IMR-90 (cell line): ENCODE data around the gene RABGAP1. TPM values are rescaled to one million over a fixed set of nuclear protein-coding genes. Genes with fewer than 3 reads are reported as not detected.
A peak's percentile ranks its signal among the peaks of the same experiment; 100 is the strongest.

Experiments used
- ATAC-seq: fragments of 200-7000 bp; cut with Tn5 transposase; 2 replicates; pipeline ENCODE4 v1.9.1; 2020; ENCODE audit warnings: low read depth, mild to moderate bottlenecking, moderate library complexity
- BruUV-seq: library from RNA; stranded (reverse); fragments of 400-500 nt; replicated peaks from 2 replicates; lab custom pipeline; 2021; lab: Mats Ljungman, UMichigan
- CTCF ChIA-PET: fragments of 300-600 bp; formaldehyde crosslinking; extraction: SDS; loops from one replicate; lab custom pipeline; 2021; ENCODE audit warnings: antibody characterized with exemption; lab: Yijun Ruan, JAX
- POLR2A ChIA-PET: fragments of 300-600 bp; sonication (Branson Sonifier 250); formaldehyde crosslinking; loops from one replicate; lab custom pipeline; 2022; ENCODE audit warnings: antibody characterized with exemption; ENCODE audit not compliant: unreplicated experiment; lab: Charles Lee
- DNase-seq: peaks from one replicate; pipeline ENCODE4 v3.0.0; 2013
- H2AFZ ChIP-seq: replicated peaks from 2 replicates; pipeline ENCODE3; 2013; ENCODE audit warnings: low read length, mild to moderate bottlenecking; ENCODE audit not compliant: poor library complexity
- H2AK5ac ChIP-seq: 2 replicates; pipeline ENCODE4 v1.6.1; 2013; ENCODE audit warnings: low read depth, low read length, inconsistent platforms
- H2AK9ac ChIP-seq: replicated peaks from 2 replicates; pipeline ENCODE3; 2013; ENCODE audit warnings: mild to moderate bottlenecking, low read depth, low read length, moderate library complexity; ENCODE audit not compliant: poor library complexity
- H2BK120ac ChIP-seq: 2 replicates; pipeline ENCODE4 v1.6.1; 2013; ENCODE audit warnings: low read depth, low read length, inconsistent platforms
- H2BK15ac ChIP-seq: 3 replicates; pipeline ENCODE4 v1.6.1; 2013; ENCODE audit warnings: low read depth, low read length, inconsistent platforms
- H2BK20ac ChIP-seq: 2 replicates; pipeline ENCODE4 v1.6.1; 2013; ENCODE audit warnings: low read depth, mild to moderate bottlenecking, inconsistent platforms, low read length, moderate library complexity
- H2BK5ac ChIP-seq: 2 replicates; pipeline ENCODE4 v1.6.1; 2013; ENCODE audit warnings: mild to moderate bottlenecking, low read depth, low read length, inconsistent platforms; ENCODE audit not compliant: poor library complexity, severe bottlenecking
- H3K14ac ChIP-seq: replicated peaks from 2 replicates; pipeline ENCODE4 v1.6.1; 2013; ENCODE audit warnings: low read depth, low read length, inconsistent platforms
- H3K18ac ChIP-seq: 2 replicates; pipeline ENCODE4 v1.6.1; 2013; ENCODE audit warnings: low read depth, low read length, control low read depth
- H3K23ac ChIP-seq: 2 replicates; pipeline ENCODE4 v1.6.1; 2013; ENCODE audit warnings: low read depth, low read length, inconsistent platforms
- H3K27ac ChIP-seq: 2 replicates; pipeline ENCODE4 v1.5.1; 2013; ENCODE audit warnings: mild to moderate bottlenecking, control low read depth, low read length; ENCODE audit not compliant: insufficient read depth
- H3K27me3 ChIP-seq: 2 replicates; pipeline ENCODE4 v1.6.1; 2013; ENCODE audit warnings: low read length; ENCODE audit not compliant: control insufficient read depth, insufficient read depth
- H3K36me3 ChIP-seq: 2 replicates; pipeline ENCODE4 v1.6.1; 2013; ENCODE audit warnings: low read length, mixed read lengths; ENCODE audit not compliant: control insufficient read depth, insufficient read depth
- H3K4ac ChIP-seq: 2 replicates; pipeline ENCODE4 v1.6.1; 2013; ENCODE audit warnings: low read depth, low read length, inconsistent platforms
- H3K4me1 ChIP-seq: 2 replicates; pipeline ENCODE4 v1.6.1; 2013; ENCODE audit warnings: low read length, mixed read lengths; ENCODE audit not compliant: control insufficient read depth, insufficient read depth
- H3K4me2 ChIP-seq: 2 replicates; pipeline ENCODE4 v1.6.1; 2013; ENCODE audit warnings: low read depth, mild to moderate bottlenecking, control low read depth, low read length, moderate library complexity
- H3K4me3 ChIP-seq: 2 replicates; pipeline ENCODE4 v1.5.1; 2013; ENCODE audit warnings: low read depth, mild to moderate bottlenecking, control low read depth, low read length, moderate library complexity; ENCODE audit not compliant: insufficient read depth
- H3K56ac ChIP-seq: 2 replicates; pipeline ENCODE4 v1.6.1; 2013; ENCODE audit warnings: low read length, inconsistent platforms; ENCODE audit not compliant: insufficient read depth; ENCODE audit errors: extremely low read depth
- H3K79me1 ChIP-seq, 2 experiments: 2 replicates each; pipeline ENCODE4 v1.6.1; 2013; ENCODE audit warnings: low read length in 2 of 2, inconsistent platforms in 1 of 2, low read depth in 1 of 2
- H3K9ac ChIP-seq: 2 replicates; pipeline ENCODE4 v1.6.1; 2013; ENCODE audit warnings: low read depth, low read length, control low read depth
- H3K9me1 ChIP-seq: 2 replicates; pipeline ENCODE4 v1.6.1; 2013; ENCODE audit warnings: low read length, inconsistent platforms; ENCODE audit not compliant: insufficient read depth
- H3K9me3 ChIP-seq: 2 replicates; pipeline ENCODE4 v1.6.1; 2013; ENCODE audit warnings: low read length; ENCODE audit not compliant: control insufficient read depth, insufficient read depth
- H4K20me1 ChIP-seq: 2 replicates; pipeline ENCODE4 v1.6.1; 2013; ENCODE audit warnings: low read length, inconsistent platforms; ENCODE audit not compliant: insufficient read depth
- H4K5ac ChIP-seq: 2 replicates; pipeline ENCODE4 v1.6.1; 2013; ENCODE audit warnings: mild to moderate bottlenecking, low read depth, low read length, control low read depth
- H4K8ac ChIP-seq, 2 experiments: 2 replicates each; pipeline ENCODE4 v1.6.1; 2013; ENCODE audit warnings: low read depth in 2 of 2, low read length in 2 of 2, control low read depth in 1 of 2, inconsistent platforms in 1 of 2
- H4K91ac ChIP-seq: 2 replicates; pipeline ENCODE4 v1.6.1; 2013; ENCODE audit warnings: low read depth, low read length, inconsistent platforms; ENCODE audit not compliant: insufficient read depth
- CTCF ChIP-seq: conservative IDR thresholded peaks from 2 replicates; pipeline ENCODE4 v1.5.1; 2012; ENCODE audit warnings: mild to moderate bottlenecking, low read depth, low read length, improper control_type of control experiment
- MAFK ChIP-seq: IDR thresholded peaks from 2 replicates; pipeline ENCODE4 v1.6.1; 2012; ENCODE audit warnings: low read depth, low read length, improper control_type of control experiment
- MAZ ChIP-seq: IDR thresholded peaks from 2 replicates; pipeline ENCODE4 v1.6.1; 2012; ENCODE audit warnings: low read depth, mild to moderate bottlenecking, low read length, improper control_type of control experiment, moderate library complexity, borderline replicate concordance
- MXI1 ChIP-seq: IDR thresholded peaks from 2 replicates; pipeline ENCODE4 v1.6.1; 2012; ENCODE audit warnings: low read depth, mild to moderate bottlenecking, low read length, moderate library complexity, borderline replicate concordance
- POLR2A ChIP-seq: IDR thresholded peaks from 2 replicates; pipeline ENCODE4 v1.6.1; 2012; ENCODE audit warnings: mild to moderate bottlenecking, low read depth, low read length
- RAD21 ChIP-seq: IDR thresholded peaks from 2 replicates; pipeline ENCODE4 v1.6.1; 2012; ENCODE audit warnings: low read length, improper control_type of control experiment
- RFX5 ChIP-seq: IDR thresholded peaks from 2 replicates; pipeline ENCODE4 v1.8.0; 2012; ENCODE audit warnings: low read depth, mild to moderate bottlenecking, low read length, moderate library complexity
- USF2 ChIP-seq: fragments of 150-350 bp; IDR thresholded peaks from 2 replicates; pipeline ENCODE4 v1.6.1; 2017; ENCODE audit warnings: mild to moderate bottlenecking, antibody characterized with exemption, low read length, low read depth
- WGBS, 2 experiments: methylation state at CpG; one replicate each; pipeline versions ENCODE4 v1.1.5 to v1.1.7; 2013; ENCODE audit warnings: missing lambda C conversion rate in 2 of 2; ENCODE audit not compliant: insufficient read length in 1 of 2; ENCODE audit errors: extremely low coverage in 2 of 2; 5-methylcytosine and 5-hydroxymethylcytosine counted together
- dilution Hi-C: fragments of 300-500 bp; cut with HindIII; formaldehyde crosslinking; loops from one replicate; pipeline ENCODE4 v1.14.3; 2018; ENCODE audit warnings: low sequenced_read_pairs; ENCODE audit not compliant: unreplicated experiment
- in situ Hi-C: fragments of 300-500 bp; cut with MboI; formaldehyde crosslinking; loops from 3 replicates; pipeline ENCODE4 v1.14.3; 2019; ENCODE audit warnings: low sequenced_read_pairs, inconsistent platforms, mixed read lengths
- intact Hi-C: fragments of 100-400 bp; cut with micrococcal nuclease; formaldehyde crosslinking; loops from 2 replicates; pipeline ENCODE4 v1.10.0; 2022
- polyA plus RNA-seq, 3 experiments: library from polyadenylated mRNA; depleted of rRNA; stranded (reverse); fragments of >200 nt; gene quantifications; 2 replicates each; pipeline ENCODE4 v1.2.3, GENCODE V29; 2012; ENCODE audit warnings: low replicate concordance in 1 of 3
- total RNA-seq: library from RNA; depleted of rRNA; stranded (reverse); fragments of >200 nt; gene quantifications from 2 replicates; pipeline ENCODE4 v1.2.3, GENCODE V29; 2012

Gene RABGAP1
- total and polyA plus RNA-seq, 2 of the 4 experiments (the other 2 are of a cell fraction), result 20.0 to 53.9 TPM

GRCh38 chr9:123041489-123041888, 100.7 kb downstream of the RABGAP1 start:
- no peaks in the 10 kb centered on the region for H3K9me1 ChIP-seq
- H4K91ac ChIP-seq, result no peak overlapping the region
- POLR2A ChIA-PET, result no interaction called here
- no peak overlapping the region for H4K5ac ChIP-seq
- H3K27ac ChIP-seq, result no peak overlapping the region
- DNase-seq, result no peak
- H2BK5ac ChIP-seq, result no peak overlapping the region
- no peak overlapping the region for H2AFZ ChIP-seq
- peaks cover 2% of the 10 kb centered on the region for H3K9me3 ChIP-seq
- no peak overlapping the region for H2BK15ac ChIP-seq
- H3K27me3 ChIP-seq, result no peaks in the 10 kb centered on the region
- intact Hi-C loops (no loop called here), dilution Hi-C loops (no loop called here), in situ Hi-C loops (no loop called here)
- no peak overlapping the region for H4K8ac ChIP-seq
- no peak overlapping the region for H3K4me3 ChIP-seq
- H3K56ac ChIP-seq, result no peak overlapping the region
- CTCF ChIA-PET, result no interaction called here
- H3K79me1 ChIP-seq, result peaks cover 13 to 17% of the 10 kb centered on the region in 2 experiments
- H3K18ac ChIP-seq, result no peak overlapping the region
- no peak overlapping the region for H2AK9ac ChIP-seq
- H3K14ac ChIP-seq, result no peak overlapping the region
- H2BK20ac ChIP-seq, result no peak overlapping the region
- no peak overlapping the region for H2AK5ac ChIP-seq
- peaks cover 2% of the 10 kb centered on the region for H3K36me3 ChIP-seq
- TF ChIP-seq RAD21 (no peak), USF2 (no peak), POLR2A (no peak), MXI1 (no peak), MAFK (peak; percentile 34; the same call in 1 of the 2 replicates), CTCF (no peak), MAZ (no peak), RFX5 (no peak)
- no TSS peak for BruUV-seq
- no peak overlapping the region for H3K23ac ChIP-seq
- H3K4me2 ChIP-seq, result no peak overlapping the region
- H2BK120ac ChIP-seq, result no peak overlapping the region
- no peak overlapping the region for H3K9ac ChIP-seq
- WGBS, 2 experiments, result no CpG with 5 or more reads among the region's 2 CpGs
- no peak overlapping the region for H3K4ac ChIP-seq
- ATAC-seq, result no peak
- H4K20me1 ChIP-seq, result no peaks in the 10 kb centered on the region
- H3K4me1 ChIP-seq, result peaks cover 7% of the 10 kb centered on the region
